ENCODE data around the gene GFER. TPM values are rescaled to one million over a fixed set of nuclear protein-coding genes. Genes with fewer than 3 reads are reported as not detected.

GFER gene
- polyA plus RNA-seq, 3 donors: 8.1 to 22.7 (median 22.4) TPM

GRCh38 chr16:1946495-1947368, 37.3 kb upstream of the GFER start:
- Histone ChIP-seq H3K27me3 (ENCODE audit: control insufficient read depth in 2 of 2, insufficient read depth in 2 of 2, low read length in 2 of 2) (no peaks in the 10 kb centered on the region), H3K27ac (ENCODE audit: low read depth in 1 of 2, low read length in 2 of 2) (no peak overlapping the region), H3K4me3 (replicated peaks in 1 of 3; ENCODE audit: low read depth in 2 of 3, low read length in 3 of 3) (no peak overlapping the region), H3K4me2 (replicated peaks; ENCODE audit: extremely low read depth, low read length, poor library complexity, severe bottlenecking) (no peak overlapping the region), H3K4me1 (ENCODE audit: control insufficient read depth in 1 of 2, insufficient read depth in 2 of 2, low read length in 2 of 2) (peaks cover 16 to 24% of the 10 kb centered on the region in 2 donors), H3K36me3 (replicated peaks in 1 of 2; ENCODE audit: control insufficient read depth in 1 of 2, insufficient read depth in 2 of 2, low read length in 2 of 2) (no peaks in the 10 kb centered on the region), H4K20me1 (ENCODE audit: insufficient read depth, low read length) (peaks cover 10% of the 10 kb centered on the region), H3K79me2 (ENCODE audit: insufficient read depth, low read length) (peaks cover 14% of the 10 kb centered on the region), H3K9me3 (replicated peaks in 1 of 2; ENCODE audit: control insufficient read depth in 1 of 2, insufficient read depth in 1 of 2, low read length in 2 of 2) (no peaks in the 10 kb centered on the region), H3K9ac (ENCODE audit: insufficient read depth, low read length, poor library complexity, severe bottlenecking) (no peak overlapping the region), H2AFZ (ENCODE audit: insufficient read depth, low read depth, low read length, poor library complexity, severe bottlenecking) (no peak overlapping the region)
- H3K36me3 Mint-ChIP-seq: no peaks in the 10 kb centered on the region
- TF ChIP-seq CTCF (IDR thresholded peaks at IDR 0.05): no peak
- H3K27ac Mint-ChIP-seq: no peak overlapping the region
- intact Hi-C loops (cut with micrococcal nuclease): loop anchor here in 1 of 2 donors (10.0 kb wide), 1 partner anchor 208 kb away; the partner anchor contains the start of gene TRAF7
- no peaks in the 10 kb centered on the region for H3K9me3 Mint-ChIP-seq
- WGBS (ENCODE audit: insufficient coverage): 90% methylated on average over 37 of the region's 38 CpGs
- no peak for DNase-seq
- no peak overlapping the region for H3K4me3 Mint-ChIP-seq
- peaks cover 16% of the 10 kb centered on the region for H3K4me1 Mint-ChIP-seq
- peaks cover 2 to 4% (median 2%) of the 10 kb centered on the region in 3 donors for H3K27me3 Mint-ChIP-seq (ENCODE audit: low read depth in 3 of 3)

- no peak overlapping the region for H3K4me3 Mint-ChIP-seq
- H3K36me3 Mint-ChIP-seq: no peaks in the 10 kb centered on the region
- Histone ChIP-seq H3K4me1 (ENCODE audit: control insufficient read depth in 1 of 2, insufficient read depth in 2 of 2, low read length in 2 of 2) (peaks cover 10 to 18% of the 10 kb centered on the region in 2 donors), H3K9me3 (replicated peaks in 1 of 2; ENCODE audit: control insufficient read depth in 1 of 2, insufficient read depth in 1 of 2, low read length in 2 of 2) (no peaks in the 10 kb centered on the region), H3K4me2 (replicated peaks; ENCODE audit: extremely low read depth, low read length, poor library complexity, severe bottlenecking) (no peak overlapping the region), H2AFZ (ENCODE audit: insufficient read depth, low read depth, low read length, poor library complexity, severe bottlenecking) (no peak overlapping the region), H3K79me2 (ENCODE audit: insufficient read depth, low read length) (peaks cover 8% of the 10 kb centered on the region), H4K20me1 (ENCODE audit: insufficient read depth, low read length) (peaks cover 5% of the 10 kb centered on the region), H3K9ac (ENCODE audit: insufficient read depth, low read length, poor library complexity, severe bottlenecking) (no peak overlapping the region), H3K4me3 (replicated peaks in 1 of 3; ENCODE audit: low read depth in 2 of 3, low read length in 3 of 3) (no peak overlapping the region), H3K27me3 (ENCODE audit: control insufficient read depth in 2 of 2, insufficient read depth in 2 of 2, low read length in 2 of 2) (no peaks in the 10 kb centered on the region), H3K36me3 (replicated peaks in 1 of 2; ENCODE audit: control insufficient read depth in 1 of 2, insufficient read depth in 2 of 2, low read length in 2 of 2) (no peaks in the 10 kb centered on the region), H3K27ac (ENCODE audit: low read depth in 1 of 2, low read length in 2 of 2) (no peak overlapping the region)
- TF ChIP-seq CTCF (IDR thresholded peaks at IDR 0.05): no peak
- peaks cover 10% of the 10 kb centered on the region for H3K4me1 Mint-ChIP-seq
- 94% methylated on average over 9 of the region's 9 CpGs for WGBS (ENCODE audit: insufficient coverage)
- no peak overlapping the region for H3K27ac Mint-ChIP-seq
- no peak for DNase-seq
- H3K9me3 Mint-ChIP-seq: no peaks in the 10 kb centered on the region
- H3K27me3 Mint-ChIP-seq (ENCODE audit: low read depth in 3 of 3): peaks cover 2 to 6% (median 4%) of the 10 kb centered on the region in 3 donors
- intact Hi-C loops (cut with micrococcal nuclease): loop anchor here in 1 of 2 donors (10.0 kb wide), 1 partner anchor 207 kb away; the partner anchor contains the start of gene TRAF7
Observed at GRCh38 chr16:1947369-1947670, 36.7 kb upstream of the GFER start.
